ENCODE results near the gene USP6NL. TPM values are rescaled to one million over a fixed set of nuclear protein-coding genes. Genes with fewer than 3 reads are reported as not detected.

Gene USP6NL
- total and polyA plus RNA-seq, 2 of the 13 experiments (the other 11 are each of a cell fraction or from before 2014, with no cell fraction given) = 10.5 to 22.9 TPM

- Histone ChIP-seq H3K27ac (ENCODE audit: extremely low read length, insufficient read depth, low read length) (no peak overlapping the region), H3K36me3 (replicated peaks in 1 of 2; ENCODE audit: control insufficient read depth in 1 of 2, insufficient read depth in 2 of 2, low read length in 2 of 2) (no peaks in the 10 kb centered on the region), H3K79me2 (ENCODE audit: insufficient read depth, low read length) (no peaks in the 10 kb centered on the region), H3K4me3 (replicated peaks in 1 of 3; ENCODE audit: insufficient read depth in 1 of 3, low read depth in 2 of 3, low read length in 3 of 3) (no peak overlapping the region), H3K4me2 (ENCODE audit: low read depth, low read length) (no peak overlapping the region), H4K20me1 (ENCODE audit: insufficient read depth, low read length) (no peaks in the 10 kb centered on the region), H3K9me3 (ENCODE audit: low read length) (no peaks in the 10 kb centered on the region), H2AFZ (ENCODE audit: low read length) (no peak overlapping the region), H3K4me1 (ENCODE audit: insufficient read depth, low read length) (no peaks in the 10 kb centered on the region), H3K9ac (ENCODE audit: insufficient read depth, low read depth, low read length) (no peak overlapping the region), H3K27me3 (ENCODE audit: control insufficient read depth in 1 of 2, insufficient read depth in 2 of 2, low read length in 2 of 2) (0 out of 5 replicates have a peak, but pooled peaks cover 0 to 1% of the 10 kb centered on the region in 2 experiments)
- no peak for TF ChIP-seq ZNF260 (CRISPR knock-in tag; IDR thresholded peaks at IDR 0.05; ENCODE audit: borderline replicate concordance, low read depth)
- no peak for TF ChIP-seq ZFP62 (CRISPR knock-in tag; IDR thresholded peaks at IDR 0.05)
- TF ChIP-seq SATB2 (CRISPR knock-in tag; IDR thresholded peaks at IDR 0.05) = no peak
- no peak for TF ChIP-seq ZNF468 (CRISPR knock-in tag; IDR thresholded peaks at IDR 0.05)
- no peak for TF ChIP-seq ZNF350 (CRISPR knock-in tag; IDR thresholded peaks at IDR 0.05; ENCODE audit: borderline replicate concordance, low read depth)
- TF ChIP-seq ATM (IDR thresholded peaks at IDR 0.05; ENCODE audit: borderline replicate concordance) = no peak
- no peak for TF ChIP-seq ZBTB46 (CRISPR knock-in tag; IDR thresholded peaks at IDR 0.05; ENCODE audit: borderline replicate concordance)
- TF ChIP-seq, protein P1, sequence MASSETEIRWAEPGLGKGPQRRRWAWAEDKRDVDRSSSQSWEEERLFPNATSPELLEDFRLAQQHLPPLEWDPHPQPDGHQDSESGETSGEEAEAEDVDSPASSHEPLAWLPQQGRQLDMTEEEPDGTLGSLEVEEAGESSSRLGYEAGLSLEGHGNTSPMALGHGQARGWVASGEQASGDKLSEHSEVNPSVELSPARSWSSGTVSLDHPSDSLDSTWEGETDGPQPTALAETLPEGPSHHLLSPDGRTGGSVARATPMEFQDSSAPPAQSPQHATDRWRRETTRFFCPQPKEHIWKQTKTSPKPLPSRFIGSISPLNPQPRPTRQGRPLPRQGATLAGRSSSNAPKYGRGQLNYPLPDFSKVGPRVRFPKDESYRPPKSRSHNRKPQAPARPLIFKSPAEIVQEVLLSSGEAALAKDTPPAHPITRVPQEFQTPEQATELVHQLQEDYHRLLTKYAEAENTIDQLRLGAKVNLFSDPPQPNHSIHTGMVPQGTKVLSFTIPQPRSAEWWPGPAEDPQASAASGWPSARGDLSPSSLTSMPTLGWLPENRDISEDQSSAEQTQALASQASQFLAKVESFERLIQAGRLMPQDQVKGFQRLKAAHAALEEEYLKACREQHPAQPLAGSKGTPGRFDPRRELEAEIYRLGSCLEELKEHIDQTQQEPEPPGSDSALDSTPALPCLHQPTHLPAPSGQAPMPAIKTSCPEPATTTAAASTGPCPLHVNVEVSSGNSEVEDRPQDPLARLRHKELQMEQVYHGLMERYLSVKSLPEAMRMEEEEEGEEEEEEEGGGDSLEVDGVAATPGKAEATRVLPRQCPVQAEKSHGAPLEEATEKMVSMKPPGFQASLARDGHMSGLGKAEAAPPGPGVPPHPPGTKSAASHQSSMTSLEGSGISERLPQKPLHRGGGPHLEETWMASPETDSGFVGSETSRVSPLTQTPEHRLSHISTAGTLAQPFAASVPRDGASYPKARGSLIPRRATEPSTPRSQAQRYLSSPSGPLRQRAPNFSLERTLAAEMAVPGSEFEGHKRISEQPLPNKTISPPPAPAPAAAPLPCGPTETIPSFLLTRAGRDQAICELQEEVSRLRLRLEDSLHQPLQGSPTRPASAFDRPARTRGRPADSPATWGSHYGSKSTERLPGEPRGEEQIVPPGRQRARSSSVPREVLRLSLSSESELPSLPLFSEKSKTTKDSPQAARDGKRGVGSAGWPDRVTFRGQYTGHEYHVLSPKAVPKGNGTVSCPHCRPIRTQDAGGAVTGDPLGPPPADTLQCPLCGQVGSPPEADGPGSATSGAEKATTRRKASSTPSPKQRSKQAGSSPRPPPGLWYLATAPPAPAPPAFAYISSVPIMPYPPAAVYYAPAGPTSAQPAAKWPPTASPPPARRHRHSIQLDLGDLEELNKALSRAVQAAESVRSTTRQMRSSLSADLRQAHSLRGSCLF (CRISPR knock-in tag; IDR thresholded peaks at IDR 0.05; ENCODE audit: borderline replicate concordance) = no peak
- in situ Hi-C loops (cut with HindIII; ENCODE audit: extremely low pct_ligation_motif_present, low pct_unique_long_range_greater_than_20kb) (no loop called here), intact Hi-C loops (cut with micrococcal nuclease; ENCODE audit: unreplicated experiment) (no loop called here)
- ATAC-seq = no peak
- WGBS (ENCODE audit: low lambda C conversion rate) = 0% methylated on average over 3 of the region's 5 CpGs
- no peak for DNase-seq (ENCODE audit: low spot score)
- FAIRE-seq = no peak
- CTCF ChIA-PET (ENCODE audit: low intra/inter-chr PET ratio, low total read pairs) = no interaction called here
- no TSS peak for BruUV-seq (replicated peaks)
- POLR2A ChIA-PET = no interaction called here
Measured at GRCh38 chr10:11406746-11407145, 204.7 kb downstream of the USP6NL start.

Measured in HepG2 (cell line).